ENCODE data around the gene ENTPD8.

Gene ENTPD8

DNA sequence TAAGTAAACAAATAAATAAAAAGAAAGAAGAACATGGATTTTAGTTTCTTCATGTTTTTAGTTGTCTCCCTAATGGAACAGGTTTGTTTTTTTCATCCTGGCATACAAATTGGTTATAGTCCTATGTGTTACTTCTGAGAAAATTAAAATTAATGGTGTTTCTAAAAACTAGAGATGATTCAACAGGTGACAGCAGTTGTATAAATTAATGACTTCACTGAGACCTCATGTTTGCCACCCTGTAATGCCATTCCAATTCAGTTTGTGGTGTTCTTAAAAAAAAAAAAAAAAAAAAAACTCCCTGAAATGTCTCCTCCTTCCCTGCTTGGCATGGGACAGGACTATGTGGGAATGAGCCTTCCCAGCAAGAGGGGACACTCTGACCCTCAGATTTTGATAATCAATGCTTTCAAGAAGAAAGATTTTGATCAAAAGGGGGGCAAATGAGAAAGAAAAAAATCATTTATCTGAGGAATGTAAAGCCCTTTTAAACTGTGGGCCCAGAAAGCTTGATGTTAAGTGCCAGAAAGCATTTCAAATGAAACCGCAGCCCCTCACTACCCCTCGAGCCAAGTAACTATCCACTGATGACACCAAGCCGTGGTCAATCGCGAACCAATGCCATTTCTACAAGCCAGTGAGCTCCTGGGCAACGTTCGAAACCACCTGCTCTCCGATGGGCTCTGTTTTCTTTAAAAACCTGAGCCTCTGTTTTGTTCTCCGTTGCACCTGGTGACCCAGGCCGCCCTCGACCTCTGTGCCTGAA, 19.1 kb downstream of the ENTPD8 start:
- Histone ChIP-seq H3K4me3 (IDR thresholded peaks at IDR 0.05; ENCODE audit: insufficient read depth, low read depth, low read length) (no peak overlapping the region), H3K36me3 (ENCODE audit: insufficient read depth) (no peaks in the 10 kb centered on the region), H3K79me2 (ENCODE audit: insufficient read depth, low read depth) (no peaks in the 10 kb centered on the region; the same call in 1 of the 2 replicates), H2AFZ (ENCODE audit: low read depth) (peak overlapping the region; percentile 69), H3K27me3 (ENCODE audit: insufficient read depth, low read depth) (peaks cover 16% of the 10 kb centered on the region), H3K9ac (peak overlapping the region; percentile 56), H3K4me1 (ENCODE audit: low read depth, poor library complexity, severe bottlenecking) (peaks cover 16% of the 10 kb centered on the region), H3K27ac (peak overlapping the region; percentile 5; the same call in 1 of the 2 replicates), H4K20me1 (ENCODE audit: insufficient read depth) (no peaks in the 10 kb centered on the region), H3K4me2 (peak overlapping the region; percentile 85)
- TF ChIP-seq, protein P1, sequence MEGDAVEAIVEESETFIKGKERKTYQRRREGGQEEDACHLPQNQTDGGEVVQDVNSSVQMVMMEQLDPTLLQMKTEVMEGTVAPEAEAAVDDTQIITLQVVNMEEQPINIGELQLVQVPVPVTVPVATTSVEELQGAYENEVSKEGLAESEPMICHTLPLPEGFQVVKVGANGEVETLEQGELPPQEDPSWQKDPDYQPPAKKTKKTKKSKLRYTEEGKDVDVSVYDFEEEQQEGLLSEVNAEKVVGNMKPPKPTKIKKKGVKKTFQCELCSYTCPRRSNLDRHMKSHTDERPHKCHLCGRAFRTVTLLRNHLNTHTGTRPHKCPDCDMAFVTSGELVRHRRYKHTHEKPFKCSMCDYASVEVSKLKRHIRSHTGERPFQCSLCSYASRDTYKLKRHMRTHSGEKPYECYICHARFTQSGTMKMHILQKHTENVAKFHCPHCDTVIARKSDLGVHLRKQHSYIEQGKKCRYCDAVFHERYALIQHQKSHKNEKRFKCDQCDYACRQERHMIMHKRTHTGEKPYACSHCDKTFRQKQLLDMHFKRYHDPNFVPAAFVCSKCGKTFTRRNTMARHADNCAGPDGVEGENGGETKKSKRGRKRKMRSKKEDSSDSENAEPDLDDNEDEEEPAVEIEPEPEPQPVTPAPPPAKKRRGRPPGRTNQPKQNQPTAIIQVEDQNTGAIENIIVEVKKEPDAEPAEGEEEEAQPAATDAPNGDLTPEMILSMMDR (conservative IDR thresholded peaks at IDR 0.05; ENCODE audit: low read depth, low read length) = no peak

DNA sequence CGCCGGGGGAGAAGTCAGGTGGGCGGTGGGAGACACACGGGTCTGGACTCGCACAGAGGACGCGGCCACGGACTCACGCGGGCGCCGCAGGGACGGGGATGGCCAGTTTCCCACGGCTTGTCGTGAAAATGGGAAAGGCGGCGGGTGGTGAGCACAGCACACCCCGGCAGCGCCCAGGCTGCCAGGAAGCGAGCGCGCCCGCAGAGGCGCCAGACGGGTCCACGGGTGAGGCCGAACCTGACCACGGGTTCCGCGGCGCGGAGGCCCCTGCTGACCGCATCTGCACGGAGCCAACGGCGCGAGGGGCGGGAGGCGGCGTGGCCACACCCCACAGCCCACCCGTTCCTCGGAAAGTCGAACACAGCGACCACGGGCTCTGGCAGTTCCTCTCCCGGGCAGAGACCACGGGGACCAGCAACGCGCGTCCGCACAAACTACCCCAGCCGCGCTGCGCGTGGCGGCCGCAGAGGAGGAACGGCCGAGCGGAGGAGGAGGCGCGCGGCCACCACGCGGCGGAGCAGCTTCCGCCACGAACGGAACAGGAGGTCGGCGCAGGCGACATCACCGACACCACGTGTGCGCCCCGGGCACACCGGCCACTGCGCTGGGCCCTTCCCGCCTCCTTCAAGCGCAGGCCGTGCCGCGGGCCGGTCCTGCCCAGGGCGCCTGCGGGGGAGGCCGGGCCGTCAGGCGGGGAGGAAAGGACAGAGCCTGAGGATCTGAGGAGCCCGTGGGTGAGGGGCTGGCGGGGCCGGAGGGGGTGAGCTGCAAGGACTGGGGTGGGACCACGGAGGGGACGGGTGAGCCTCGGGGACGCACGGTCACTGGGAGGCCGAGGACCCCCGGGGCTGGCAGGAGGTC, 23.8 kb downstream of the ENTPD8 start:
- H3K4me2 ChIP-seq = no peak overlapping the region
- H3K4me3 ChIP-seq (IDR thresholded peaks at IDR 0.05; ENCODE audit: insufficient read depth, low read depth, low read length) = no peak overlapping the region
- TF ChIP-seq, protein P1 (conservative IDR thresholded peaks at IDR 0.05; ENCODE audit: low read depth, low read length) = no peak
- H4K20me1 ChIP-seq (ENCODE audit: insufficient read depth) = no peaks in the 10 kb centered on the region
- no peak overlapping the region for H2AFZ ChIP-seq (ENCODE audit: low read depth)
- H3K27me3 ChIP-seq (ENCODE audit: insufficient read depth, low read depth) = no peaks in the 10 kb centered on the region
- H3K9ac ChIP-seq = no peak overlapping the region
- H3K4me1 ChIP-seq (ENCODE audit: low read depth, poor library complexity, severe bottlenecking) = peaks cover 3% of the 10 kb centered on the region
- H3K27ac ChIP-seq = no peak overlapping the region
- H3K36me3 ChIP-seq (ENCODE audit: insufficient read depth) = no peaks in the 10 kb centered on the region
- H3K79me2 ChIP-seq (ENCODE audit: insufficient read depth, low read depth) = no peaks in the 10 kb centered on the region; the same call in 1 of the 2 replicates

DNA sequence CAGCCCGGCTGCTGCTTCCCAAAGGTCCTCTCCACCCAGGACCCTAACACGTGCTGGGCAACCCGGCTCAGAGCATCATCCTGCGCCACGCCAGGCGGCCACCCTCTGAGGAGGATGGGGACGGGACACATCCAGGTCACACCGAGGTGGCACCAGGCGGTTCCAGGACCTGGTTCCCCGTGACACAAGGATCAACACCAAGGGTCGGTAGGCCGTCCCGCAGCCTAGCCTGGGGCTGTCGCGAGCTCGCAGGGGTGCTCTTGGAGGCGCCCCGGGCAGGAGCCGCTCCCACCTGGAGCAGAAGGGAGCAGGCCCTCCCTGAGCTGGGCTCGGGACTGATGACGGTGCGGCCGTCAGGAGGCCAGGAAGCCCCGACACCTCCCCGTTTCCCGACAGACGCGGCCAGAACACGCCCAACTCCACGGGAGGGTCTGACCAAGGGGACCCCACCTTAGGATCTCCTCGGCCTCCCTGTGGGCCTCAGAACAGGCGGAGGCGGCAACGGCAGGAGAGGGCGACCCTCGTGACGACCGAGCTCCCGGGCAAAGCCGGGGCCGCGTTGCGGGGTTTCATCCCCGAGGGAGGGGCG, 24.5 kb downstream of the ENTPD8 start:
- no peaks in the 10 kb centered on the region for H3K27me3 ChIP-seq (ENCODE audit: insufficient read depth, low read depth)
- no peak overlapping the region for H3K4me3 ChIP-seq (IDR thresholded peaks at IDR 0.05; ENCODE audit: insufficient read depth, low read depth, low read length)
- no peak overlapping the region for H3K4me2 ChIP-seq
- TF ChIP-seq, protein P1 (conservative IDR thresholded peaks at IDR 0.05; ENCODE audit: low read depth, low read length) = no peak
- H3K4me1 ChIP-seq (ENCODE audit: low read depth, poor library complexity, severe bottlenecking) = peaks cover 9% of the 10 kb centered on the region
- H2AFZ ChIP-seq (ENCODE audit: low read depth) = no peak overlapping the region
- no peaks in the 10 kb centered on the region; the same call in 1 of the 2 replicates for H3K79me2 ChIP-seq (ENCODE audit: insufficient read depth, low read depth)
- no peak overlapping the region for H3K27ac ChIP-seq
- no peaks in the 10 kb centered on the region for H3K36me3 ChIP-seq (ENCODE audit: insufficient read depth)
- no peak overlapping the region for H3K9ac ChIP-seq
- no peaks in the 10 kb centered on the region for H4K20me1 ChIP-seq (ENCODE audit: insufficient read depth)

- H3K27ac ChIP-seq = no peak overlapping the region
- H3K9ac ChIP-seq = no peak overlapping the region
- no peaks in the 10 kb centered on the region for H3K79me2 ChIP-seq (ENCODE audit: insufficient read depth, low read depth)
- H3K4me2 ChIP-seq = no peak overlapping the region
- no peaks in the 10 kb centered on the region for H4K20me1 ChIP-seq (ENCODE audit: insufficient read depth)
- H3K27me3 ChIP-seq (ENCODE audit: insufficient read depth, low read depth) = no peaks in the 10 kb centered on the region
- no peaks in the 10 kb centered on the region for H3K36me3 ChIP-seq (ENCODE audit: insufficient read depth)
- H2AFZ ChIP-seq (ENCODE audit: low read depth) = no peak overlapping the region
- no peak overlapping the region for H3K4me3 ChIP-seq (IDR thresholded peaks at IDR 0.05; ENCODE audit: insufficient read depth, low read depth, low read length)
- H3K4me1 ChIP-seq (ENCODE audit: low read depth, poor library complexity, severe bottlenecking) = peaks cover 12% of the 10 kb centered on the region
- TF ChIP-seq, protein P1 (conservative IDR thresholded peaks at IDR 0.05; ENCODE audit: low read depth, low read length) = no peak
Observed at GRCh38 chr9:137416006-137416562, 25.1 kb downstream of the ENTPD8 start.
